ENCODE data around the gene ANKMY1. TPM values are rescaled to one million over a fixed set of nuclear protein-coding genes. Genes with fewer than 3 reads are reported as not detected.

The ANKMY1 gene
- total and polyA plus RNA-seq, 2 of the 8 experiments (the other 6 are each of a cell fraction or from before 2014, with no cell fraction given): 4.5 to 4.8 TPM

- TF ChIP-seq SP2 (IDR thresholded peaks at IDR 0.05; ENCODE audit: low read length) (no peak), FOSL1 (IDR thresholded peaks at IDR 0.05; ENCODE audit: insufficient read depth, low read depth, low read length) (no peak), SIRT6 (IDR thresholded peaks at IDR 0.05; ENCODE audit: low read length) (no peak), KDM5A (IDR thresholded peaks at IDR 0.05; ENCODE audit: low read length) (no peak), RNF2 (IDR thresholded peaks at IDR 0.05; ENCODE audit: borderline replicate concordance, low read depth, low read length, missing control alignments, poor library complexity, severe bottlenecking) (no peak), KDM1A (IDR thresholded peaks at IDR 0.05; ENCODE audit: borderline replicate concordance, low read length) (no peak), MAFK (IDR thresholded peaks at IDR 0.05; ENCODE audit: low read depth, low read length) (no peak), NANOG (IDR thresholded peaks at IDR 0.05; ENCODE audit: insufficient read depth, low read depth, low read length, poor library complexity, severe bottlenecking) (no peak)
- TF ChIP-seq, protein P1, sequence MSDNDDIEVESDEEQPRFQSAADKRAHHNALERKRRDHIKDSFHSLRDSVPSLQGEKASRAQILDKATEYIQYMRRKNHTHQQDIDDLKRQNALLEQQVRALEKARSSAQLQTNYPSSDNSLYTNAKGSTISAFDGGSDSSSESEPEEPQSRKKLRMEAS (IDR thresholded peaks at IDR 0.05): no peak
- H3K9me3 ChIP-seq (ENCODE audit: insufficient read depth in 2 of 2, low read depth in 1 of 2, low read length in 1 of 2): no peaks in the 10 kb centered on the region
- H2AFZ ChIP-seq (ENCODE audit: low read length): no peak overlapping the region
- no peak overlapping the region for H3K14ac ChIP-seq (ENCODE audit: insufficient read length)
- no peak overlapping the region for H2BK15ac ChIP-seq (ENCODE audit: low read length)
- no peak overlapping the region for H3K4me3 ChIP-seq (ENCODE audit: extremely low read depth in 1 of 4, insufficient read depth in 2 of 4, low read depth in 3 of 4, low read length in 4 of 4)
- H3K27me3 ChIP-seq (replicated peaks in 1 of 4; ENCODE audit: control insufficient read depth in 3 of 4, extremely low read depth in 1 of 4, insufficient read depth in 3 of 4, low read length in 3 of 4): peaks cover 0 to 2% (median 0%) of the 10 kb centered on the region in 4 experiments; a peak in 1 of 7 replicates
- no peak overlapping the region for H3K23ac ChIP-seq (ENCODE audit: insufficient read length)
- H3K4me1 ChIP-seq (replicated peaks in 1 of 4; ENCODE audit: control insufficient read depth in 3 of 4, insufficient read depth in 4 of 4, low read length in 3 of 4): no peaks in the 10 kb centered on the region
- no peaks in the 10 kb centered on the region for H3K36me3 ChIP-seq (ENCODE audit: control insufficient read depth in 2 of 4, insufficient read depth in 4 of 4, low read length in 3 of 4)
- H2BK20ac ChIP-seq (ENCODE audit: low read length): no peak overlapping the region
- no peak for DNase-seq (ENCODE audit: low read depth in 1 of 2, low spot score in 2 of 2)
- peaks cover 0 to 3% of the 10 kb centered on the region in 2 experiments for H4K20me1 ChIP-seq (replicated peaks in 1 of 2; ENCODE audit: control insufficient read depth in 1 of 2, insufficient read depth in 2 of 2, low read length in 2 of 2)
- H2BK5ac ChIP-seq (ENCODE audit: low read depth, low read length): no peak overlapping the region
- H3K56ac ChIP-seq (replicated peaks; ENCODE audit: insufficient read length, low read depth, low read length): no peak overlapping the region
- no peak for FAIRE-seq
- no peaks in the 10 kb centered on the region for H3K79me1 ChIP-seq (ENCODE audit: low read depth, low read length)
- no peak overlapping the region for H4K5ac ChIP-seq (ENCODE audit: insufficient read length, low read depth, low read length)
- no peak overlapping the region for H3K18ac ChIP-seq (ENCODE audit: extremely low read depth, low read length)
- H3K4ac ChIP-seq (replicated peaks; ENCODE audit: insufficient read length, low read depth, low read length): no peak overlapping the region
- H2AK5ac ChIP-seq (ENCODE audit: low read depth, low read length): no peak overlapping the region
- H2BK120ac ChIP-seq (replicated peaks; ENCODE audit: low read depth, low read length): no peak overlapping the region
- H2BK12ac ChIP-seq (ENCODE audit: low read depth, low read length): no peak overlapping the region
- ChIA-PET POLR2A (ENCODE audit: partially characterized antibody) (no interaction called here), CTCF (ENCODE audit: partially characterized antibody) (interaction anchor here (0.6 to 1.2 kb wide), 2 partner anchors 10 to 60 kb away, joined by 3 to 4 read pairs; no protein-coding TSS in a partner anchor)
- H4K8ac ChIP-seq (ENCODE audit: extremely low read depth, insufficient read depth, low read length): no peak overlapping the region
- no peak overlapping the region for H3K27ac ChIP-seq (ENCODE audit: low read depth, low read length)
- no peak overlapping the region for H3K4me2 ChIP-seq (ENCODE audit: insufficient read depth in 1 of 2, low read depth in 2 of 2, low read length in 2 of 2)
- no peaks in the 10 kb centered on the region for H3K79me2 ChIP-seq (ENCODE audit: control insufficient read depth in 1 of 2, insufficient read depth in 2 of 2, low read length in 2 of 2)
- peaks cover 2% of the 10 kb centered on the region; the same call in 1 of the 2 replicates for H3K23me2 ChIP-seq (ENCODE audit: low read depth, low read length)
- no peak overlapping the region for H3K9ac ChIP-seq (replicated peaks in 1 of 4; ENCODE audit: extremely low read depth in 1 of 4, low read depth in 3 of 4, low read length in 3 of 4)
- 91% methylated on average over 5 of the region's 7 CpGs; no CpG with 5 or more reads in 1 of the 2 experiments for WGBS, 2 experiments (ENCODE audit: extremely low coverage in 1 of 2, insufficient coverage in 1 of 2, insufficient read length in 1 of 2, insufficient replicate concordance in 2 of 2, low coverage in 1 of 2, low lambda C conversion rate in 2 of 2, missing lambda C conversion rate in 1 of 2)
- no peak overlapping the region for H4K91ac ChIP-seq (replicated peaks; ENCODE audit: insufficient read length, low read length)
These were observed 53.9 kb downstream of the ANKMY1 start for GRCh38 chr2:240503848-240504247.
